OCI-M1 (cell line): ENCODE data around the gene UBTD1.

Experiments
- DNase-seq: peaks from one replicate; lab custom pipeline; 2025; lab: John Stamatoyannopoulos, UW

UBTD1 gene

GRCh38 chr10:97483506-97483905 is 15.2 kb upstream of the UBTD1 start:
- no peak for DNase-seq

- no peak for DNase-seq
Measured at GRCh38 chr10:97483921-97484320, 14.8 kb upstream of the UBTD1 start.

GRCh38 chr10:97485647-97486281 is 13.0 kb upstream of the UBTD1 start:
- DNase-seq: no peak

- no peak for DNase-seq
Measured at GRCh38 chr10:97490592-97490991, 8.1 kb upstream of the UBTD1 start.

GRCh38 chr10:97494151-97494550 is 4.6 kb upstream of the UBTD1 start:
- no peak for DNase-seq

GRCh38 chr10:97494863-97495506 is 3.7 kb upstream of the UBTD1 start:
- no peak for DNase-seq

- DNase-seq: peak; percentile 90
Measured at GRCh38 chr10:97497572-97498075, 1.1 kb upstream of the UBTD1 start.

- DNase-seq: peak; percentile 99
Measured at GRCh38 chr10:97498076-97498840, 466 bp upstream of the UBTD1 start, which contains the start of gene MMS19. Gene MMS19 (minus strand): TSS chr10:97498422. CDS start chr10:97498384, 38 bp downstream.

GRCh38 chr10:97499561-97500296 is 1.0 kb downstream of the UBTD1 start:
- DNase-seq: peak; percentile 58

- no peak for DNase-seq
Measured at GRCh38 chr10:97500297-97500575, 1.5 kb downstream of the UBTD1 start.

- DNase-seq: no peak
Measured at GRCh38 chr10:97502916-97503315, 4.2 kb downstream of the UBTD1 start.

GRCh38 chr10:97503406-97503805 is 4.7 kb downstream of the UBTD1 start:
- no peak for DNase-seq

GRCh38 chr10:97505152-97505551 is 6.4 kb downstream of the UBTD1 start:
- DNase-seq: peak; percentile 37

- DNase-seq: no peak
Measured at GRCh38 chr10:97506199-97506991, 7.7 kb downstream of the UBTD1 start.

- no peak for DNase-seq
Measured at GRCh38 chr10:97508342-97508741, 9.6 kb downstream of the UBTD1 start.

- DNase-seq: no peak
Measured at GRCh38 chr10:97509120-97509680, 10.5 kb downstream of the UBTD1 start.

- no peak for DNase-seq
Measured at GRCh38 chr10:97510686-97511085, 12.0 kb downstream of the UBTD1 start.

- no peak for DNase-seq
Measured at GRCh38 chr10:97511711-97512440, 13.2 kb downstream of the UBTD1 start.

- DNase-seq: no peak
Measured at GRCh38 chr10:97512993-97513392, 14.3 kb downstream of the UBTD1 start.

- DNase-seq: no peak
Measured at GRCh38 chr10:97514344-97514743, 15.6 kb downstream of the UBTD1 start.
